Activated B cell treated with CpG ODN at 0.5 μM for 24 hours (primary cell): ENCODE results near the gene ATAT1. TPM values are rescaled to one million over a fixed set of nuclear protein-coding genes. Genes with fewer than 3 reads are reported as not detected.

Experiments used
- ATAC-seq: fragments of 200-7000 bp; cut with Tn5 transposase; one replicate; pipeline ENCODE4 v1.10.0; 2021; ENCODE audit warnings: low read depth, mild to moderate bottlenecking, moderate library complexity
- CTCF ChIA-PET: fragments of 350-600 bp; sonication (Branson Sonifier 250); formaldehyde crosslinking; loops from one replicate; lab custom pipeline; 2021; ENCODE audit warnings: antibody characterized with exemption; lab: Charles Lee
- POLR2A ChIA-PET: fragments of 350-600 bp; sonication (Branson Sonifier 250); formaldehyde crosslinking; loops from one replicate; lab custom pipeline; 2021; ENCODE audit warnings: antibody characterized with exemption; lab: Charles Lee
- DNase-seq: peaks from one replicate; pipeline ENCODE4 v3.0.0; 2022
- H3K27ac Mint-ChIP-seq: one replicate; pipeline ENCODE4 v1.8.0; 2020; ENCODE audit warnings: mixed read lengths
- H3K27me3 Mint-ChIP-seq: one replicate; pipeline ENCODE4 v1.8.0; 2021; ENCODE audit warnings: mixed read lengths
- H3K36me3 Mint-ChIP-seq: one replicate; pipeline ENCODE4 v1.8.0; 2021; ENCODE audit warnings: low read depth, mixed read lengths
- H3K4me1 Mint-ChIP-seq: one replicate; pipeline ENCODE4 v1.8.0; 2021; ENCODE audit warnings: mixed read lengths
- H3K4me3 Mint-ChIP-seq: one replicate; pipeline ENCODE4 v1.8.0; 2020; ENCODE audit warnings: mild to moderate bottlenecking, mixed read lengths
- H3K9me3 Mint-ChIP-seq: one replicate; pipeline ENCODE4 v1.8.0; 2020; ENCODE audit warnings: mixed read lengths
- intact Hi-C: fragments of 100-400 bp; cut with micrococcal nuclease; formaldehyde crosslinking; loops from one replicate; pipeline ENCODE4 v1.15.1; 2024
- total RNA-seq: library from RNA; stranded (reverse); gene quantifications from 2 replicates; pipeline ENCODE4 v1.2.3, GENCODE V29; 2022
- TF ChIP-seq, protein P1 (sequence below): fragments of 200-600 bp; IDR thresholded peaks from one replicate; pipeline ENCODE4 v1.8.0; 2022; ENCODE audit warnings: antibody characterized with exemption, mild to moderate bottlenecking

Gene ATAT1
- total RNA-seq, 1 donor from 2014 or later, result 10.3 TPM

GRCh38 chr6:30616811-30617564 lies 9.7 kb upstream of the ATAT1 start, which contains the start of gene PPP1R10:
Gene PPP1R10, minus strand, starts transcription at chr6:30617243. Its CDS starts 7,299 bp downstream, at chr6:30609944.
- ATAC-seq, result peak; percentile 77
- DNase-seq, result peak; percentile 86
- H3K4me3 Mint-ChIP-seq, result peak within 1 kb of the TSS; percentile 99
- POLR2A ChIA-PET, result interaction anchor here (0.6 to 2.8 kb wide), 44 partner anchors 9 to 1581 kb away, joined by 3 to 31 read pairs (median 4); partner anchors contain the start of genes ABCF1, ATAT1, C6orf136 and DDX39B
- H3K27ac Mint-ChIP-seq, result peak within 1 kb of the TSS; percentile 99
- H3K36me3 Mint-ChIP-seq, result peaks cover 72% of the 10 kb centered on the region
- CTCF ChIA-PET, result interaction anchor here (1.7 to 2.0 kb wide), 2 partner anchors 105 to 114 kb away, joined by 11 to 14 read pairs; no protein-coding TSS in a partner anchor
- no peaks in the 10 kb centered on the region for H3K9me3 Mint-ChIP-seq
- peaks cover 35% of the 10 kb centered on the region for H3K4me1 Mint-ChIP-seq
- no peaks in the 10 kb centered on the region for H3K27me3 Mint-ChIP-seq
- intact Hi-C loops, result loop anchor here (1.0 to 5.0 kb wide), 14 partner anchors 9 to 1560 kb away; partner anchors contain the start of genes ABCF1, AGPAT1, ATAT1 and C6orf136
- TF ChIP-seq, protein P1, sequence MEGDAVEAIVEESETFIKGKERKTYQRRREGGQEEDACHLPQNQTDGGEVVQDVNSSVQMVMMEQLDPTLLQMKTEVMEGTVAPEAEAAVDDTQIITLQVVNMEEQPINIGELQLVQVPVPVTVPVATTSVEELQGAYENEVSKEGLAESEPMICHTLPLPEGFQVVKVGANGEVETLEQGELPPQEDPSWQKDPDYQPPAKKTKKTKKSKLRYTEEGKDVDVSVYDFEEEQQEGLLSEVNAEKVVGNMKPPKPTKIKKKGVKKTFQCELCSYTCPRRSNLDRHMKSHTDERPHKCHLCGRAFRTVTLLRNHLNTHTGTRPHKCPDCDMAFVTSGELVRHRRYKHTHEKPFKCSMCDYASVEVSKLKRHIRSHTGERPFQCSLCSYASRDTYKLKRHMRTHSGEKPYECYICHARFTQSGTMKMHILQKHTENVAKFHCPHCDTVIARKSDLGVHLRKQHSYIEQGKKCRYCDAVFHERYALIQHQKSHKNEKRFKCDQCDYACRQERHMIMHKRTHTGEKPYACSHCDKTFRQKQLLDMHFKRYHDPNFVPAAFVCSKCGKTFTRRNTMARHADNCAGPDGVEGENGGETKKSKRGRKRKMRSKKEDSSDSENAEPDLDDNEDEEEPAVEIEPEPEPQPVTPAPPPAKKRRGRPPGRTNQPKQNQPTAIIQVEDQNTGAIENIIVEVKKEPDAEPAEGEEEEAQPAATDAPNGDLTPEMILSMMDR, result no peak

GRCh38 chr6:30617565-30618269 lies 9.0 kb upstream of the ATAT1 start, which contains the start of gene MRPS18B:
Gene MRPS18B, plus strand, starts transcription at chr6:30617840. Its CDS starts 26 bp downstream, at chr6:30617866.
- peaks cover 71% of the 10 kb centered on the region for H3K36me3 Mint-ChIP-seq
- peak; percentile 84 for DNase-seq
- POLR2A ChIA-PET, result interaction anchor here (0.6 to 2.8 kb wide), 48 partner anchors 9 to 1580 kb away, joined by 3 to 31 read pairs (median 4); partner anchors contain the start of genes ABCF1, ATAT1, C6orf136 and DDX39B
- intact Hi-C loops, result loop anchor here (1.0 to 5.0 kb wide), 14 partner anchors 9 to 1560 kb away; partner anchors contain the start of genes ABCF1, AGPAT1, ATAT1 and C6orf136
- no peaks in the 10 kb centered on the region for H3K27me3 Mint-ChIP-seq
- peak within 1 kb of the TSS; percentile 99 for H3K4me3 Mint-ChIP-seq
- peak within 1 kb of the TSS; percentile 99 for H3K27ac Mint-ChIP-seq
- CTCF ChIA-PET, result interaction anchor here (0.7 to 2.0 kb wide), 4 partner anchors 20 to 113 kb away, joined by 3 to 14 read pairs (median 9); no protein-coding TSS in a partner anchor
- TF ChIP-seq, protein P1, result no peak
- ATAC-seq, result peak; percentile 76
- H3K9me3 Mint-ChIP-seq, result no peaks in the 10 kb centered on the region
- peaks cover 30% of the 10 kb centered on the region for H3K4me1 Mint-ChIP-seq

DNA sequence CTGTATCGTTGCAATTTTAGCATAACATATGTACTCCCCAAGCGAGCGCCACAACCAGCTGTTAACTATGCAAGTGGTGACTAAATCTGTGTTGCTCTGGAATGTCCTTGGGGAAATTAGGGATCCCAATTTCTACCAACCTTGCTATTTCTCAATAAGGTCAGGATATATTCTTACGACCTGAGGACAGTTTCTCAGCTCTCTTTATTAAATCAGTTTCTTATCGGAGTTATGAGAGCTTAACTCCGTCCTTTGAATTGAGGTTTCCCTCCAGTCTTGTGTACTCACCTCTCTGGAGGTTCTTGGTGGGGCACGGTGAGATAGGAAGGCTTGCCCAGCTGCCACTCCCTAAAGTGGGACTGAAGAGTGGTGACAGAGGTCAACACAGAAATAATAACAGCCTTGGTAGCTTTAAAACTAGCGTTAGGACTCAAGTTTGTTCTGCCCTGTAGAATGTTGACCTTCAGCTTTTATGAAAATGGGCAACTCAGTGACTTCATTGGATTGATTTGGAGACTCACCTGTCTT lies 8.3 kb upstream of the ATAT1 start:
- H3K9me3 Mint-ChIP-seq, result no peaks in the 10 kb centered on the region
- H3K4me1 Mint-ChIP-seq, result peaks cover 24% of the 10 kb centered on the region
- intact Hi-C loops, result loop anchor here (5.0 kb wide), 5 partner anchors 124 to 1559 kb away; partner anchors contain the start of genes AGPAT1, FLOT1, HLA-B and IER3
- ChIA-PET CTCF (interaction anchor here (0.7 to 2.0 kb wide), 4 partner anchors 21 to 113 kb away, joined by 3 to 14 read pairs (median 9); no protein-coding TSS in a partner anchor), POLR2A (interaction anchor here (0.5 to 2.8 kb wide), 32 partner anchors 8 to 991 kb away, joined by 3 to 31 read pairs (median 6); partner anchors contain the start of genes ABCF1, ATAT1, C6orf136 and DDX39B)
- ATAC-seq (no peak), DNase-seq (no peak)
- H3K4me3 Mint-ChIP-seq, result peak overlapping the region; percentile 99
- H3K27ac Mint-ChIP-seq, result peak overlapping the region; percentile 99
- TF ChIP-seq, protein P1, result no peak
- H3K36me3 Mint-ChIP-seq, result peaks cover 71% of the 10 kb centered on the region
- H3K27me3 Mint-ChIP-seq, result no peaks in the 10 kb centered on the region

- ATAC-seq (no peak), DNase-seq (no peak)
- CTCF ChIA-PET, result no interaction called here
- Mint-ChIP-seq H3K9me3 (no peaks in the 10 kb centered on the region), H3K4me3 (no peak overlapping the region), H3K27ac (no peak overlapping the region), H3K27me3 (no peaks in the 10 kb centered on the region), H3K4me1 (peaks cover 12% of the 10 kb centered on the region), H3K36me3 (peaks cover 75% of the 10 kb centered on the region)
- POLR2A ChIA-PET, result interaction anchor here (2.8 kb wide), 1 partner anchor 101 kb away, joined by 31 read pairs; the partner anchor contains the start of gene TUBB
- TF ChIP-seq, protein P1, result no peak
- intact Hi-C loops, result loop anchor here (5.0 kb wide), 5 partner anchors 123 to 1558 kb away; partner anchors contain the start of genes AGPAT1, FLOT1, HLA-B and IER3
Measured at GRCh38 chr6:30619561-30619960, 7.1 kb upstream of the ATAT1 start.
